Keratinocyte (primary cell): Measurements from ENCODE around the gene NEUROD2.

ENCODE experiments used
- CTCF ChIP-seq, 3 experiments: IDR thresholded peaks in 1 of 3; conservative IDR thresholded peaks in 1 of 3; optimal IDR thresholded peaks in 1 of 3; 2 replicates in 2 of 3; 3 replicates in 1 of 3; pipeline versions ENCODE3 to v1.5.1; 2011; ENCODE audit warnings: low read length in 3 of 3, mild to moderate bottlenecking in 3 of 3, moderate library complexity in 2 of 3, control low read depth in 1 of 3, inconsistent platforms in 1 of 3; ENCODE audit not compliant: insufficient read depth in 2 of 3; ENCODE audit errors: extremely low read depth in 1 of 3
- EZH2 ChIP-seq: IDR thresholded peaks from one replicate; pipeline ENCODE4 v1.6.1; 2012; ENCODE audit warnings: inconsistent platforms, mild to moderate bottlenecking, low read length, moderate library complexity

- TF ChIP-seq CTCF (optimal IDR thresholded peaks at IDR 0.05 in 1 of 3, IDR thresholded peaks at IDR 0.05 in 1 of 3, conservative IDR thresholded peaks at IDR 0.05 in 1 of 3; ENCODE audit: extremely low read depth in 1 of 3, insufficient read depth in 2 of 3, low read length in 3 of 3), result no peak
- no peak for TF ChIP-seq EZH2
Measured at GRCh38 chr17:39597372-39598046, 10.2 kb downstream of the NEUROD2 start.
